Measurements from ENCODE around the gene TGM2.

TGM2 gene

GRCh38 chr20:38165089-38165965 lies at the start of gene TGM2:
TGM2 (minus strand) TSS chr20:38165270; CDS start chr20:38165198, 72 bp downstream.
- Histone ChIP-seq H2AFZ (ENCODE audit: low read depth, low read length) (no peak within 1 kb of the TSS), H3K9me3 (ENCODE audit: low read length) (no peaks in the 10 kb centered on the region), H3K4me1 (ENCODE audit: insufficient read depth, low read length) (no peaks in the 10 kb centered on the region), H3K4me3 (ENCODE audit: low read length) (no peak within 1 kb of the TSS), H3K36me3 (ENCODE audit: insufficient read depth, low read length) (no peaks in the 10 kb centered on the region), H3K27me3 (ENCODE audit: insufficient read depth, low read length) (peaks cover 25% of the 10 kb centered on the region)

- no peaks in the 10 kb centered on the region for H3K4me1 ChIP-seq (ENCODE audit: insufficient read depth, low read length)
- H3K4me3 ChIP-seq (ENCODE audit: low read length): no peak overlapping the region
- no peaks in the 10 kb centered on the region for H3K36me3 ChIP-seq (ENCODE audit: insufficient read depth, low read length)
- H2AFZ ChIP-seq (ENCODE audit: low read depth, low read length): no peak overlapping the region
- no peaks in the 10 kb centered on the region for H3K27me3 ChIP-seq (ENCODE audit: insufficient read depth, low read length)
- H3K9me3 ChIP-seq (ENCODE audit: low read length): no peaks in the 10 kb centered on the region
Measured at GRCh38 chr20:38214256-38215193, 49.5 kb upstream of the TGM2 start.

DNA sequence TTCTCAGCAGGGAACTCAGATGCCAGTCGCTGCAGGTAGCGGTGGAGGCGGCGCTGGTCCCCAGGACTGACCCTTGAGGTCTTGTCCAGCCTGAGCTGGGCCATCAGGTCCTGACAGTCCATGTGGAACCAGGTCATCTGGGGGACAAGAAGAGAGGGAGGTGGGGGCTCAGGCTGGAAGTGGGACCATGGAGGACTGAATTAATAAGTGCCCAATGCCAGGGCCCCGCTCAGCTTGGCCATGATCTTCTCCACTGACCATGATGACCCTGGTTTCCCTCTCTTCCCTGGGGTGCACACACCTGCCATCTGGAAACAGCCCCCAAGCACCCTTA lies 48.5 kb upstream of the TGM2 start:
- H3K4me1 ChIP-seq (ENCODE audit: insufficient read depth, low read length): no peaks in the 10 kb centered on the region
- H3K36me3 ChIP-seq (ENCODE audit: insufficient read depth, low read length): no peaks in the 10 kb centered on the region
- no peak overlapping the region for H3K4me3 ChIP-seq (ENCODE audit: low read length)
- no peaks in the 10 kb centered on the region for H3K27me3 ChIP-seq (ENCODE audit: insufficient read depth, low read length)
- no peak overlapping the region for H2AFZ ChIP-seq (ENCODE audit: low read depth, low read length)
- no peaks in the 10 kb centered on the region for H3K9me3 ChIP-seq (ENCODE audit: low read length)

DNA sequence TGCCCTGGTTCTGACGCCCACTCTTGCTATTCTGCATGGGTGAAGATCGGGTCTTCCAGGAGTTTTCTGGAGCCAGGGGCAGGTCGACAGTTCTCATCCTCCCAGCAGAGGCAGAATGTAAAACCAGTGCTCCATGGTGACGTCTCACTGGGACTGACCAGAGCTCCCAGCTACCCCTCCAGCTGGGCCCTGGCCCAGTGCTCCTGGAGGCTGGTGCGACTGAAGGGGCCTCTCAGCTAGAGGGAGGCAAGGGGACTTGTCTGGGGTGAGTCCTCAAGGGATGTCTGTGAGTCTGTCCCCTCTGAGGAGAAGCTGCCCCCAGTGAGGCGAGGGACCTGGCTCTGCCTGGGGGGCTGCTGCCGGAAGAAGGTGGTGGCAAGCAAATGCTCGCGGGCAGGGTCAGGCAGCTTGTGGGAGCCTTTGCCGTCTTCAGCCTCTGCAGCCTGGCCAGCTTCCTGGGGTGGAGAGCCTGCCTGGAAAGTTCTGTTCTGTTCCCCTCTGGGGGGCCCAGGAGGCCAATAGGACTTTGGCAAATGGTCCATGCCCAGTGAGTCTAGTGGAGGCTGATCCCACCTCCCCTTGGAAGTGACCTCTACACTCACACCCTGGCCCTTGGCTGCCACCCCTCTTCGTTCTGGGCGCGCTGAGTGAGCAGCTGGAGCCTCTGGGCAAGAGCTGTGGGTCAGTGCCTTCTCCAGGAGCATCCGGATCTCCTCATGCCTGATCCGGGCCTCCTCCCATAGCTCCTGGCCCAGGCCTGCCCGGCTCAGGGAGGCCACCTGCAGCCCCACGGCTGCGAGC lies 47.9 kb upstream of the TGM2 start:
- Histone ChIP-seq H3K27me3 (ENCODE audit: insufficient read depth, low read length) (no peaks in the 10 kb centered on the region), H3K4me1 (ENCODE audit: insufficient read depth, low read length) (no peaks in the 10 kb centered on the region), H3K4me3 (ENCODE audit: low read length) (no peak overlapping the region), H2AFZ (ENCODE audit: low read depth, low read length) (no peak overlapping the region), H3K36me3 (ENCODE audit: insufficient read depth, low read length) (no peaks in the 10 kb centered on the region), H3K9me3 (ENCODE audit: low read length) (no peaks in the 10 kb centered on the region)

DNA sequence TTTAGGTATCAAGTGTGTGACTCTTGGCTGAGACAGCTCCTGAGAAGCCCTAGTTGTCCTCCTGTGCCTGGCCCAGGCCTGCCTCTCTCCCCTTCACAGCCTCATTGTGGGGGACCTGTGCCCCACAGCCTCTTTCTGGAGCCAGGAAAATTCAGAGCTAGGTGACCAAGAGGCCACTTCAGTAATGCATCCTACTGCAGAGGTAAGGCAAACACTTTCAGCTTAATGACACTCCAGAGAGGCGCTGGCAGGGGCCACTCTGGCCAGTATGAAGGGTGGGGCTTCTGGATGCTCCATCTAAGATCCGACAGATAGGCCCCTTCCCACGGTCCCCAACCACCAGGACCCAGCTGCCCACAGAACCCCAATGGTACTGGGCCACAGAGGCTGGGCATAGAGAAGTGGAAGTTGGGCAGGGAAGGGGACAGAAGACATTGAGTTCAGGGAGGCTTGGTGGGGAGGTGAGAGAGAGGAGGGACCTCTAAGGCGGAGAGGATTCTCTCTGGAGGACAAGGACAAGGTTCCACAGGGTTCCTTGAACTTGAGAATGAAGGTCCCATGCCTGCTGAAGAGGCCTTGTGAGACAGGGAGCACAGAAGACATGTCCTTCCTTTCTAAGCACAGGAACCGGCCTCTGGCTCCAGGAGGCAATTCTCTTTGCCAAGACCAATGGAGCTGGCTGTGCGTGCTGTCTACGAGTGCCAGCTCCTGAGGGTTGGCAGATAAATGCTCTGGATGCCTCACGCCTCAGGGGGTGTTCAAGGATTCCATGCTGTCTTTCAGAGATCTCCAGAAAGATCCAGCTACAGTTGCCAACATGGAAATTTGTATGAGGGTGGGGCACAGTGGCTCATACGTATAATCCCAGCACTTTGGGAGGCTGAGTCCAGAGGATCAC lies 46.4 kb upstream of the TGM2 start:
- Histone ChIP-seq H2AFZ (ENCODE audit: low read depth, low read length) (no peak overlapping the region), H3K4me1 (ENCODE audit: insufficient read depth, low read length) (no peaks in the 10 kb centered on the region), H3K9me3 (ENCODE audit: low read length) (no peaks in the 10 kb centered on the region), H3K4me3 (ENCODE audit: low read length) (no peak overlapping the region), H3K27me3 (ENCODE audit: insufficient read depth, low read length) (no peaks in the 10 kb centered on the region), H3K36me3 (ENCODE audit: insufficient read depth, low read length) (no peaks in the 10 kb centered on the region)

DNA sequence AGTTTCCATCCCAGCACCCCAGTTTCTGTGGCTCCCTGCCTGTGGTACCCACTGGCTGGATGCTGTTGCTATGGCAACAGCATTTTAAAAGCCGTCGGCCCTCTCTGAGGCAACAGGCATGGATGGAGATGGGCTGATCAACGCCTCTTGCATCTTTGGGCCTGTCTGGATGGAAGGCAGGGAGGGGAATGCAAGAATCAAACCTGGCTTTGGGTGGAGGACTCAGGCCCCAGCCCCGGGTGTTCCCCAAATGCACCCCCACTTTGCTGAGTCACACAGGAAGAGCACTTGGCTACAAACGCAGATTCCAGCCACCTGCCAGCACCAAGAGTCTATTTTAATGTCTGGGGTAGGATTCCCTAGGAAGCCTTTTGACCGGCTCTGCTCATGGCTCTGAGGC lies 45.7 kb upstream of the TGM2 start:
- Histone ChIP-seq H3K36me3 (ENCODE audit: insufficient read depth, low read length) (no peaks in the 10 kb centered on the region), H3K9me3 (ENCODE audit: low read length) (no peaks in the 10 kb centered on the region), H2AFZ (ENCODE audit: low read depth, low read length) (no peak overlapping the region), H3K27me3 (ENCODE audit: insufficient read depth, low read length) (no peaks in the 10 kb centered on the region), H3K4me3 (ENCODE audit: low read length) (no peak overlapping the region), H3K4me1 (ENCODE audit: insufficient read depth, low read length) (no peaks in the 10 kb centered on the region)

DNA sequence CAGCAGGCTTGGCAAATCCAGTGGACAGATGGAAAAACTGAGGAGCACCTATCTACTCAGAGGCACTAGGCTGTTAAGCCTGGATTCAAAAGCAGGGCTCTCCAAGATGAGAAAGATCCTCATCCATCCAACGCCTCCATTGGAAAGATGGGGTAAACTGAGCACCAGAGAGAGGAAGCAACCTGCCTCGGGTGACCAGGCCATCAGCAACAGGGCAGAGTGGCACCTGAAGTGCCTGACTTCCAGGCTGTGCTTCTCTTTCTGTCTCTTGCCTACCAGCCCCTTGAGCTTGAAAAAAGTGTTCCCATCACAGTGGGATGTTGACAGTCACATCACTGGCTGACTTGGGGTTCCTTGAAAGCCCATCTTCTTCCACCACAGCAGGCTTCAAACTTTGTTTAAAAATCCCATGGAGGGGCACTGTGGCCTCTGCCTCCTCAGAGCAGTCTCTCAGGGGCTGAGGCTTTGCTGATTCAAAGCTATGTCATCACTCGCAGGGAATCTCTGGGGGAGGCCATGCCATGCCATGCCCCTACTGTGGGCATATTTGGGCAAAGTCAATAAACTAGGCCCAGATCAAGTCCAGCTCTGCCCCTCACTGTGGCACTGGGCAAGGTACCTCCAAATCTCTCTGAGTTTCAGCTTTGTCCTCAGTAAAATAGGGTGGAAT lies 44.8 kb upstream of the TGM2 start:
- no peak overlapping the region for H3K4me3 ChIP-seq (ENCODE audit: low read length)
- no peaks in the 10 kb centered on the region for H3K9me3 ChIP-seq (ENCODE audit: low read length)
- H3K27me3 ChIP-seq (ENCODE audit: insufficient read depth, low read length): no peaks in the 10 kb centered on the region
- H3K4me1 ChIP-seq (ENCODE audit: insufficient read depth, low read length): no peaks in the 10 kb centered on the region
- H2AFZ ChIP-seq (ENCODE audit: low read depth, low read length): no peak overlapping the region
- H3K36me3 ChIP-seq (ENCODE audit: insufficient read depth, low read length): no peaks in the 10 kb centered on the region

GRCh38 chr20:38209054-38209675 lies 44.1 kb upstream of the TGM2 start:
- H3K4me3 ChIP-seq (ENCODE audit: low read length): no peak overlapping the region
- H3K36me3 ChIP-seq (ENCODE audit: insufficient read depth, low read length): no peaks in the 10 kb centered on the region
- no peak overlapping the region for H2AFZ ChIP-seq (ENCODE audit: low read depth, low read length)
- no peaks in the 10 kb centered on the region for H3K9me3 ChIP-seq (ENCODE audit: low read length)
- no peaks in the 10 kb centered on the region for H3K4me1 ChIP-seq (ENCODE audit: insufficient read depth, low read length)
- H3K27me3 ChIP-seq (ENCODE audit: insufficient read depth, low read length): no peaks in the 10 kb centered on the region

- no peaks in the 10 kb centered on the region for H3K9me3 ChIP-seq (ENCODE audit: low read length)
- no peaks in the 10 kb centered on the region for H3K27me3 ChIP-seq (ENCODE audit: insufficient read depth, low read length)
Measured at GRCh38 chr20:38208523-38208922, 43.5 kb upstream of the TGM2 start.

DNA sequence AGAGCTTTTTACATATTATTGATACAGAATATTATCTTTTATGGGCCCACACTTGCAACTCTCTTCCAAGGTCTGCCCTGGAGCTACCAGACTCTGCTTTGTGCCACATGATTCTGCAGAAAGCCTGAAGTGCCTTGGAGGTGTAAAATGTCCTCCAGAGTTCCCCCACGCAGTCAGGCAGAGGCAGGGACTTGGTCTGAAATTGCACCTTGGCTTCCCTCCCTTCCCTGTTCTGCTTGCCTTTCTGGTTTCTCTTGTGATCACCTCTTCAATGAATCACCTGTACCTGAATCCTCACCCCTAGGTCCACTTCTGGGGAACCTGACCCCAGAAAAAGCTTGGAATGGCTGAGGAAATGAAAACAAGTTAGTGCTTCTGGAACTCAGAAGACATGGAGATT lies 43.0 kb upstream of the TGM2 start:
- Histone ChIP-seq H3K4me3 (ENCODE audit: low read length) (no peak overlapping the region), H2AFZ (ENCODE audit: low read depth, low read length) (no peak overlapping the region), H3K27me3 (ENCODE audit: insufficient read depth, low read length) (no peaks in the 10 kb centered on the region), H3K4me1 (ENCODE audit: insufficient read depth, low read length) (no peaks in the 10 kb centered on the region), H3K9me3 (ENCODE audit: low read length) (no peaks in the 10 kb centered on the region), H3K36me3 (ENCODE audit: insufficient read depth, low read length) (no peaks in the 10 kb centered on the region)

More at GRCh38 chr20:38208523-38208922, 43.5 kb upstream of the TGM2 start:
- Histone ChIP-seq H3K4me3 (ENCODE audit: low read length) (no peak overlapping the region), H2AFZ (ENCODE audit: low read depth, low read length) (no peak overlapping the region), H3K36me3 (ENCODE audit: insufficient read depth, low read length) (no peaks in the 10 kb centered on the region), H3K4me1 (ENCODE audit: insufficient read depth, low read length) (no peaks in the 10 kb centered on the region)

GRCh38 chr20:38207621-38208020 lies 42.6 kb upstream of the TGM2 start:
- Histone ChIP-seq H3K4me3 (ENCODE audit: low read length) (no peak overlapping the region), H2AFZ (ENCODE audit: low read depth, low read length) (no peak overlapping the region), H3K4me1 (ENCODE audit: insufficient read depth, low read length) (no peaks in the 10 kb centered on the region), H3K9me3 (ENCODE audit: low read length) (no peaks in the 10 kb centered on the region), H3K36me3 (ENCODE audit: insufficient read depth, low read length) (no peaks in the 10 kb centered on the region), H3K27me3 (ENCODE audit: insufficient read depth, low read length) (no peaks in the 10 kb centered on the region)

Data from neuron (in vitro differentiated cells).